GM10266 (cell line): Measurements from ENCODE around the gene SNX12.
A peak's percentile ranks its signal among the peaks of the same experiment; 100 is the strongest.

ENCODE experiments used
- DNase-seq: peaks from one replicate; pipeline ENCODE4 v3.0.0; 2012; ENCODE audit errors: extremely low spot score
- CTCF ChIP-seq: IDR thresholded peaks from 2 replicates; pipeline ENCODE4 v1.5.1; 2012; ENCODE audit warnings: mild to moderate bottlenecking, low read depth; ENCODE audit not compliant: control insufficient read depth, insufficient read depth; ENCODE audit errors: missing control alignments

SNX12 gene

GRCh38 chrX:71068044-71068918 is at the start of gene SNX12:
TSS of gene SNX12 (minus strand) at chrX:71068334. CDS start at chrX:71068306, 28 bp downstream.
- peak; percentile 89 for DNase-seq
- TF ChIP-seq CTCF, result peak; percentile 19

- TF ChIP-seq CTCF, result no peak
- DNase-seq, result no peak
Measured at GRCh38 chrX:71117358-71117757, 49.2 kb upstream of the SNX12 start.

- DNase-seq, result peak; percentile 5
- no peak for TF ChIP-seq CTCF
Measured at GRCh38 chrX:71111921-71112431, 43.8 kb upstream of the SNX12 start.

- peak; percentile 65 for DNase-seq
- no peak for TF ChIP-seq CTCF
Measured at GRCh38 chrX:71111141-71111843, 43.2 kb upstream of the SNX12 start, which contains the start of gene IL2RG. TSS of gene IL2RG (minus strand) at chrX:71111577. CDS start at chrX:71111539, 38 bp downstream.

- TF ChIP-seq CTCF, result no peak
- DNase-seq, result no peak
Measured at GRCh38 chrX:71109051-71109450, 40.9 kb upstream of the SNX12 start.

- no peak for TF ChIP-seq CTCF
- no peak for DNase-seq
Measured at GRCh38 chrX:71107762-71108360, 39.7 kb upstream of the SNX12 start.
